Large intestine (tissue), 3 donors: ENCODE measurements around the gene HOXA11. TPM values are rescaled to one million over a fixed set of nuclear protein-coding genes. Genes with fewer than 3 reads are reported as not detected.

Source experiments
- DNase-seq, 2 donors: peaks; one replicate each; pipeline versions ENCODE4 v3.0.0 to v3.0.0-alpha.2; 2013
- H3K27ac ChIP-seq: one replicate; pipeline ENCODE4 v1.5.1; 2013; ENCODE audit warnings: low read length
- H3K27me3 ChIP-seq: 2 replicates; pipeline ENCODE4 v1.6.1; 2013; ENCODE audit warnings: low read length; ENCODE audit not compliant: control insufficient read depth, insufficient read depth
- H3K36me3 ChIP-seq: 2 replicates; pipeline ENCODE4 v1.6.1; 2013; ENCODE audit warnings: low read length; ENCODE audit not compliant: control insufficient read depth, insufficient read depth
- H3K4me1 ChIP-seq: one replicate; pipeline ENCODE4 v1.6.1; 2013; ENCODE audit warnings: low read length; ENCODE audit not compliant: control insufficient read depth, insufficient read depth
- H3K4me3 ChIP-seq: one replicate; pipeline ENCODE4 v1.5.1; 2013; ENCODE audit warnings: low read length
- H3K9me3 ChIP-seq: one replicate; pipeline ENCODE4 v1.6.1; 2013; ENCODE audit warnings: mild to moderate bottlenecking, low read depth, low read length, moderate library complexity; ENCODE audit not compliant: control insufficient read depth
- WGBS: methylation state at CpG from one replicate; pipeline ENCODE4 v1.1.5; 2013; ENCODE audit warnings: low lambda C conversion rate; ENCODE audit not compliant: insufficient coverage; 5-methylcytosine and 5-hydroxymethylcytosine counted together
- polyA plus RNA-seq: library from polyadenylated mRNA; unstranded; fragments of 120-200 nt; gene quantifications from one replicate; pipeline ENCODE4 v1.2.1, GENCODE V29; 2013

Gene HOXA11
- polyA plus RNA-seq, 1 donor, result not detected

- no peak for DNase-seq
- Histone ChIP-seq H3K4me3 (peak overlapping the region; percentile 73), H3K27me3 (peaks cover 88% of the 10 kb centered on the region), H3K36me3 (peaks cover 10% of the 10 kb centered on the region), H3K27ac (peak overlapping the region; percentile 59), H3K9me3 (peaks cover 30% of the 10 kb centered on the region), H3K4me1 (peaks cover 32% of the 10 kb centered on the region)
- no CpG with 5 or more reads among the region's 28 CpGs for WGBS
These were observed 36.8 kb downstream of the HOXA11 start for GRCh38 chr7:27148031-27148755.

- H3K4me1 ChIP-seq, result peaks cover 27% of the 10 kb centered on the region
- peak within 1 kb of the TSS; percentile 59 for H3K27ac ChIP-seq
- peaks cover 80% of the 10 kb centered on the region for H3K27me3 ChIP-seq
- no peak for DNase-seq
- 70% methylated on average over 2 of the region's 63 CpGs for WGBS
- peaks cover 12% of the 10 kb centered on the region for H3K36me3 ChIP-seq
- H3K9me3 ChIP-seq, result peaks cover 27% of the 10 kb centered on the region
- peak within 1 kb of the TSS; percentile 73 for H3K4me3 ChIP-seq
These were observed 37.6 kb downstream of the HOXA11 start, which contains the start of gene HOXA6 for GRCh38 chr7:27147199-27148030. Gene HOXA6 (minus strand): TSS chr7:27147774. CDS start chr7:27147749, 25 bp downstream.

GRCh38 chr7:27146491-27147198, 38.4 kb downstream of the HOXA11 start:
- Histone ChIP-seq H3K9me3 (peaks cover 21% of the 10 kb centered on the region), H3K36me3 (peaks cover 12% of the 10 kb centered on the region), H3K27me3 (peaks cover 73% of the 10 kb centered on the region), H3K4me3 (peak overlapping the region; percentile 73), H3K4me1 (peaks cover 27% of the 10 kb centered on the region), H3K27ac (peak overlapping the region; percentile 59)
- no CpG with 5 or more reads among the region's 5 CpGs for WGBS
- no peak for DNase-seq

GRCh38 chr7:27145914-27146412, 39.1 kb downstream of the HOXA11 start:
- WGBS, result no CpG with 5 or more reads among the region's 11 CpGs
- peaks cover 17% of the 10 kb centered on the region for H3K9me3 ChIP-seq
- peak overlapping the region; percentile 59 for H3K27ac ChIP-seq
- H3K36me3 ChIP-seq, result peaks cover 12% of the 10 kb centered on the region
- DNase-seq, result no peak
- peaks cover 66% of the 10 kb centered on the region for H3K27me3 ChIP-seq
- H3K4me1 ChIP-seq, result peaks cover 27% of the 10 kb centered on the region
- H3K4me3 ChIP-seq, result peak overlapping the region; percentile 73

- peaks cover 61% of the 10 kb centered on the region for H3K27me3 ChIP-seq
- peaks cover 12% of the 10 kb centered on the region for H3K36me3 ChIP-seq
- no peak for DNase-seq
- H3K4me1 ChIP-seq, result peaks cover 33% of the 10 kb centered on the region
- H3K4me3 ChIP-seq, result peak overlapping the region; percentile 38
- 48% methylated on average over 6 of the region's 47 CpGs for WGBS
- peaks cover 17% of the 10 kb centered on the region for H3K9me3 ChIP-seq
- H3K27ac ChIP-seq, result peak overlapping the region; percentile 59
These were observed 39.7 kb downstream of the HOXA11 start for GRCh38 chr7:27145165-27145913.

GRCh38 chr7:27144781-27145164, 40.3 kb downstream of the HOXA11 start:
- Histone ChIP-seq H3K36me3 (peaks cover 12% of the 10 kb centered on the region), H3K4me1 (peaks cover 33% of the 10 kb centered on the region), H3K4me3 (peak overlapping the region; percentile 38), H3K27me3 (peaks cover 56% of the 10 kb centered on the region), H3K27ac (peak overlapping the region; percentile 59), H3K9me3 (peaks cover 17% of the 10 kb centered on the region)
- WGBS, result no CpG with 5 or more reads among the region's 31 CpGs
- DNase-seq, result no peak

- Histone ChIP-seq H3K27me3 (peaks cover 53% of the 10 kb centered on the region), H3K36me3 (peaks cover 12% of the 10 kb centered on the region), H3K27ac (peak overlapping the region; percentile 59), H3K9me3 (peaks cover 17% of the 10 kb centered on the region), H3K4me3 (peak overlapping the region; percentile 38), H3K4me1 (peaks cover 33% of the 10 kb centered on the region)
- 3% methylated on average over 7 of the region's 40 CpGs for WGBS
- no peak for DNase-seq
These were observed 40.9 kb downstream of the HOXA11 start for GRCh38 chr7:27143950-27144780.

- peak within 1 kb of the TSS; percentile 71 for H3K4me3 ChIP-seq
- peak within 1 kb of the TSS; percentile 72 for H3K27ac ChIP-seq
- peaks cover 17% of the 10 kb centered on the region for H3K9me3 ChIP-seq
- H3K27me3 ChIP-seq, result peaks cover 44% of the 10 kb centered on the region
- peak; percentile 91 to 92 for DNase-seq
- peaks cover 12% of the 10 kb centered on the region for H3K36me3 ChIP-seq
- no CpG with 5 or more reads among the region's 86 CpGs for WGBS
- H3K4me1 ChIP-seq, result peaks cover 32% of the 10 kb centered on the region
These were observed 41.7 kb downstream of the HOXA11 start, which contains the start of gene HOXA5 for GRCh38 chr7:27143023-27143949. Gene HOXA5 (minus strand): TSS chr7:27143681. CDS start chr7:27143607, 74 bp downstream.
